AG10803 (cell line): Measurements from ENCODE around the gene AK5.

Experiments
- DNase-seq: peaks from one replicate; pipeline ENCODE4 v3.0.0; 2010; ENCODE audit warnings: low read depth
- H3K4me3 ChIP-seq: 2 replicates; pipeline ENCODE4 v1.5.1; 2011; ENCODE audit warnings: mild to moderate bottlenecking, low read length, control low read depth
- TF ChIP-seq, protein P1 (sequence below): conservative IDR thresholded peaks from 2 replicates; pipeline ENCODE4 v1.5.1; 2011; ENCODE audit warnings: mild to moderate bottlenecking, low read length, control low read depth, inconsistent platforms

AK5 gene

DNA sequence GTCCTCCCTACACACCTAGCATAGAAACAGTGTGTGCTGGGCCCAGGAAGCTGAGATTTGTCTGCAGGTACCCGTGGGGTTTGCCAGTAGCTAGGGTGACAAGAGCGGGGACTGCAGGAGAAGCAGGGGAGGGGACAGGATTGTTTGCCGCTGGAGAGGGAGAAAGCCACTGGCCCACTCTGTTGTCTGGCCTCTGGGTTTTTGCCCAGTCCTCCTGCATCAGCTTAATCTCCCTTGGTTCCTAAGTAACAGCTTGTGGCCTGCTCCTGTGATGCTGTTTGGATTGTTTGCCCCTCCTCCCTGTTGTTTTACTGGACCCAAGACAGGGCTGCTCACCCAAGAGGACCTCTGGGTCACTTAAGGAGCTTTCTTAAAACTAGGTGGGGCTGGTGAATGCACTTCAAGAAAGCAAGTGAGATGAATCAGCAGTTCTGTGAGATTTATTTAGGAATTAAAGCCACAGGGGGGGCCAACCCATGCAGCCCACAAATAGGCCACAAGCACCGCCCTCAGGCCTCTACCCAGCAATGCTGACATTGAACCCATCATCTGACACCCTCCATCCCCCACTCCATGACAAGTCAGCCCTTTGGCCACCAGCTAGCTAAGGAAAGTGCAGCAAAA is 257.8 kb downstream of the AK5 start:
- TF ChIP-seq, protein P1, sequence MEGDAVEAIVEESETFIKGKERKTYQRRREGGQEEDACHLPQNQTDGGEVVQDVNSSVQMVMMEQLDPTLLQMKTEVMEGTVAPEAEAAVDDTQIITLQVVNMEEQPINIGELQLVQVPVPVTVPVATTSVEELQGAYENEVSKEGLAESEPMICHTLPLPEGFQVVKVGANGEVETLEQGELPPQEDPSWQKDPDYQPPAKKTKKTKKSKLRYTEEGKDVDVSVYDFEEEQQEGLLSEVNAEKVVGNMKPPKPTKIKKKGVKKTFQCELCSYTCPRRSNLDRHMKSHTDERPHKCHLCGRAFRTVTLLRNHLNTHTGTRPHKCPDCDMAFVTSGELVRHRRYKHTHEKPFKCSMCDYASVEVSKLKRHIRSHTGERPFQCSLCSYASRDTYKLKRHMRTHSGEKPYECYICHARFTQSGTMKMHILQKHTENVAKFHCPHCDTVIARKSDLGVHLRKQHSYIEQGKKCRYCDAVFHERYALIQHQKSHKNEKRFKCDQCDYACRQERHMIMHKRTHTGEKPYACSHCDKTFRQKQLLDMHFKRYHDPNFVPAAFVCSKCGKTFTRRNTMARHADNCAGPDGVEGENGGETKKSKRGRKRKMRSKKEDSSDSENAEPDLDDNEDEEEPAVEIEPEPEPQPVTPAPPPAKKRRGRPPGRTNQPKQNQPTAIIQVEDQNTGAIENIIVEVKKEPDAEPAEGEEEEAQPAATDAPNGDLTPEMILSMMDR, result peak; percentile 23; the same call in 1 of the 2 replicates
- H3K4me3 ChIP-seq, result peak overlapping the region; percentile 32
- peak; percentile 98 for DNase-seq

DNA sequence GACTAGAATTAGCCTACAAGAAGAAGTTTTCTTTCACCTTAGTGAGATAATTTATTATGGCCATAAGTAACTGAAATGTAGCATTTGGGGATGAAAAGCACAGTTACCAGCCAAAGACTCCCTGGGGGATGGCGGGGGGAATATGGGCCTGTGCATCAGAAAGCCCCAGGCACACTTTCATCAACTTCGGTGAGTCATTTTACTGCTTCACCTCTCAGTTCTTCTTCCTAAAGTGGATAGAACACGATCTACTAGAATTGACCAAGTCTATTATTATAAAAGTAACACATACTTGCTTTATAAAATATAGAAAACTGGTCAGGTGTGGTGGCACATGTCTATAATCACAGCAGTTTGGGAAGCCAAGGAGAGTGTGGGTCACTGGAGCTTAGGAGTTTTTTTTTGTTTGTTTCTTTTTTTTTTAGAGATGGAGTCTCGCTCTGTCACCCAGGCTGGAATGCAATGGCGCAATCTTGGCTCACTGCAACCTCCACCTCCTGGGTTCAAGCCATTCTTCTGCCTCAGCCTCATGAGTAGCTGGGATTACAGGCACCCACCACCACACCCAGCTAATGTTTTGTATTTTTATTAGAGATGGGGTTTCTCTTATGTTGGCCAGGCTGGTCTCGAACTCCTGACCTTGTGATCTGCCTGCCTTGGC is 258.8 kb downstream of the AK5 start:
- DNase-seq, result peak; percentile 80
- TF ChIP-seq, protein P1, result no peak
- H3K4me3 ChIP-seq, result no peak overlapping the region

DNA sequence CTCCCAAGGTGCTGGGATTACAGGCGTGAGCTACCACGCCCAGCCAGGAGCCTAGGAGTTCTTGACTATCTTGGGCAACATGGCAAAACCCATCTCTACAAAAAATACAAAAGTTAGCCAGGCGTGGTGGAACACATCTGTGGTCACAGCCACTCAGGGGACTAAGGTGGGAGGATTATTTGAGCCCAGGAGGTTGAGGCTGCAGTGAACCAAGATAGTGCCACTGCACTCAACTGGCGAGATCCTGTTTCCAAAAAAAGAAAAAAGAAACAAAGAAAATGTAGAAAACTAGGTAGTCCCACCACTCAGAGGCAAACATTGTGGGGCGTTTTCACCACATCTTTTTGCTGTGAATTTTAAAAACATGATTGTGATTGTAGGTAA is 259.3 kb downstream of the AK5 start:
- TF ChIP-seq, protein P1, result no peak

DNA sequence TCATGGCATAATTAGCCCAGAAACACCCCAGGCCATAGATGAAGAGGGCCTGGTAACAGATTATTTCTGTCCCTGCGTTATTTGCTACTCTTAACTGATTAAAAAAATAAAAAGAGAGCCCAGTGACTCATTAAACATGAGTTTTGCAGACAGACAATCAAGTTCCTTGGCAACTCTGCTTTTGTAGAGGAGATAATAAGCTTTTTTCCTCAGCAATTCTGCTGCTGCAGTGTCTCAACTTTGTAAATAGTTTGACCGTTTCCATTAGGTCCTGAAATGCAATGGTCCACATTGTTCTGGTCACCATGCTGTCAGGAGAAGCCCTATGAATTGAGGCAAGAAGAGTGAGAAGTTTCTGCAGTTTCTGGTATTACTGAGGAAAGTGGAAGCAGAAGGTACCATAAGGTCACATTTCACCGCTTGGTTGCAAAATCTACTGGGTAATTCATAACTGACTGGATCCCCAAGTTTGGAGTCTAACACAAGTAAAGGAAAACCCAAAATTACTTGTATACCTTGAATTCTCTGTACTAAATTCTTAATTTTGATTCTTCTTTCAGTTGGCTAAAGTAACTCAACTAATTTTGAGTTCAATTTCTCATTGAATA is 261.1 kb downstream of the AK5 start:
- TF ChIP-seq, protein P1, result no peak
- DNase-seq, result peak; percentile 45
- H3K4me3 ChIP-seq, result no peak overlapping the region

More for the DNA sequence above, 259.3 kb downstream of the AK5 start:
- no peak overlapping the region for H3K4me3 ChIP-seq
- no peak for DNase-seq

DNA sequence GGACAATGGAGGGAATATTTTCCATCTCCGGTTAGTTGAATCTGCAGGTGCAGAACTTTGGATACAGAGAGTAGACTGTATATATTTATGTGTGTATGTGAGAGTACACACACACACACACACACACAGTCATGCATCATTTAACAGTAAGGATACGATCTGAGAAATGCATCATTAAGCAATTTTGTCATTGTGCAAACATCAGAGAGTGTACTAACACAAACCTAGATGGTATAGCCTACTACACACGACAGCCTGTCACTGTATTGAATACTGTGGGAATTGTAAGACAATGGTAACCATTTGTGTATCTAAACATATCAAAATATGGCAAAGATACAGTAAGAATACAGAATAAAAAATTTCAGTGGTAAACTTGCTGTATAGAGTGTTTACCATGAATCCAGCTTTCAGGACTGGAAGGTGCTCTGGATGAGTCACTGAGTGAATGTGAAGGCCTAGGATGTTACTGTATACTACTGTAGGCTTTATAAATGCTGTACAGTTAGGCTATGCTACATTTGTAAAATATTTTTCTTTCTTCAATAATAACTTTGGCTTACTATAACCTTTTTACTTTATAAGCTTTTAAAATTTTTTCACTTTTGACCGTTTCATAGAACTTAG is 262.1 kb downstream of the AK5 start:
- TF ChIP-seq, protein P1, result no peak
- DNase-seq, result no peak

DNA sequence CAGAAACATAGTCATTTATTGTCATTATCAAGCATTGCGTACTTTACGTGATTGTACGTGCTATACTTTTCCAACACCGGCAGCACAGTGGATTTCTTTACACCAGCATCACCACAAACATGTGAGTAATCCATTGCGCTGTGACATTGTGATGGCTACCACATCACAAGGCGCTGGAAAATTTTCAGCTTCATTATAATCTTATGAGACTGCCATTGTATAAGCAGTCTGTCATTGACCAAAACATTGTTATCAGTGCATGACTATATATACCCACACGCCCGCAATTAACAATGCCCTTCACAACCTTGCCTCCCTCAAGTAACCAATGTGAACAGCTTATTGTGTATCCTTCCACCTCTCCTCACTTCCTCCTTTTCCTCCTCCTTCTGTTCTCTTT is 263.0 kb downstream of the AK5 start:
- TF ChIP-seq, protein P1, result no peak
- no peak overlapping the region for H3K4me3 ChIP-seq
- DNase-seq, result no peak

More for the DNA sequence above, 262.1 kb downstream of the AK5 start:
- H3K4me3 ChIP-seq, result no peak overlapping the region
